SK-N-SH (cell line): ENCODE measurements around the gene SERPINA9. TPM values are rescaled to one million over a fixed set of nuclear protein-coding genes. Genes with fewer than 3 reads are reported as not detected.
"Not testable (repeated sequence)": the region's sequence is repeated elsewhere in the genome, so short reads cannot be mapped to it uniquely, and the experiment has no call there.

Source experiments
- CTCF ChIA-PET: fragments of 300-600, 350-600 bp; formaldehyde crosslinking; extraction: SDS; loops from one replicate; lab custom pipeline; 2021; lab: Yijun Ruan, JAX
- POLR2A ChIA-PET: fragments of 350-600 bp; sonication (Branson Sonifier 250); formaldehyde crosslinking; extraction: SDS; loops from one replicate; lab custom pipeline; 2020; ENCODE audit warnings: antibody characterized with exemption, inconsistent platforms; lab: Yijun Ruan, JAX
- DNase-seq: peaks from one replicate; pipeline ENCODE4 v3.0.0; 2012
- H2AFZ ChIP-seq: fragments of 200-600 bp; sonication (generic); 2 replicates; pipeline ENCODE4 v1.8.1; 2016; ENCODE audit warnings: antibody characterized with exemption, mild to moderate bottlenecking, low read depth
- H3F3A ChIP-seq: fragments of 200-600 bp; sonication (generic); replicated peaks from 2 replicates; pipeline ENCODE3; 2016; ENCODE audit warnings: antibody characterized with exemption, mild to moderate bottlenecking; ENCODE audit not compliant: insufficient read depth
- H3K27ac ChIP-seq, 2 experiments: fragments of 200-500 bp in 1 of 2; fragments of 200-600 bp in 1 of 2; sonication (Bioruptor generic) in 1 of 2; sonication (generic), shearing (Covaris generic) in 1 of 2; 2 replicates each; pipeline versions ENCODE4 v1.5.1 to v1.6.1; 2014 to 2016; ENCODE audit warnings: low read depth in 2 of 2, inconsistent platforms in 1 of 2, low read length in 1 of 2, mild to moderate bottlenecking in 1 of 2, mixed read lengths in 1 of 2
- H3K27me3 ChIP-seq: fragments of 200-600 bp; sonication (generic), shearing (Covaris generic); 2 replicates; pipeline ENCODE4 v1.6.1; 2016; ENCODE audit warnings: mixed run types; ENCODE audit not compliant: insufficient read depth
- H3K36me3 ChIP-seq, 2 experiments: fragments of 200-500 bp in 1 of 2; fragments of 200-600 bp in 1 of 2; sonication (Bioruptor generic) in 1 of 2; sonication (generic) in 1 of 2; replicated peaks in 1 of 2; 2 replicates each; pipeline versions ENCODE3 to v1.5.1; 2014 to 2016; ENCODE audit warnings: low read length in 1 of 2, mild to moderate bottlenecking in 1 of 2; ENCODE audit not compliant: insufficient read depth in 2 of 2, control insufficient read depth in 1 of 2
- H3K4me1 ChIP-seq, 2 experiments: fragments of 200-500 bp in 1 of 2; fragments of 200-600 bp in 1 of 2; sonication (Bioruptor generic) in 1 of 2; sonication (generic), shearing (Covaris generic) in 1 of 2; 2 replicates each; pipeline versions ENCODE4 v1.5.1 to v1.6.1; 2014 to 2016; ENCODE audit warnings: low read depth in 1 of 2, low read length in 1 of 2, mixed run types in 1 of 2; ENCODE audit not compliant: insufficient read depth in 2 of 2, control insufficient read depth in 1 of 2
- H3K4me2 ChIP-seq: fragments of 200-600 bp; sonication (generic), shearing (Covaris generic); 2 replicates; pipeline ENCODE4 v1.6.1; 2017; ENCODE audit warnings: mixed run types
- H3K4me3 ChIP-seq, 2 experiments: fragments of 200-500 bp in 1 of 2; fragments of 200-600 bp in 1 of 2; sonication (Bioruptor generic) in 1 of 2; sonication (generic), shearing (Covaris generic) in 1 of 2; 2 replicates each; pipeline versions ENCODE4 v1.5.1 to v1.8.1; 2014 to 2016; ENCODE audit warnings: low read depth in 2 of 2, inconsistent platforms in 1 of 2, low read length in 1 of 2, mild to moderate bottlenecking in 1 of 2, mixed read lengths in 1 of 2, moderate library complexity in 1 of 2
- H3K79me2 ChIP-seq: fragments of 200-600 bp; sonication (generic); 2 replicates; pipeline ENCODE4 v1.8.1; 2017; ENCODE audit warnings: mild to moderate bottlenecking; ENCODE audit not compliant: insufficient read depth
- H3K9ac ChIP-seq: fragments of 200-600 bp; sonication (generic); 2 replicates; pipeline ENCODE4 v1.6.1; 2017; ENCODE audit warnings: mixed run types
- H3K9me2 ChIP-seq: fragments of 200-600 bp; sonication (generic); 2 replicates; pipeline ENCODE4 v1.6.1; 2017; ENCODE audit warnings: mixed run types
- H3K9me3 ChIP-seq: fragments of 200-600 bp; sonication (generic); 2 replicates; pipeline ENCODE4 v1.6.1; 2017; ENCODE audit warnings: mixed run types, mild to moderate bottlenecking, moderate library complexity
- H4K20me1 ChIP-seq: fragments of 200-600 bp; sonication (generic); 2 replicates; pipeline ENCODE4 v1.6.1; 2017; ENCODE audit warnings: mild to moderate bottlenecking, mixed run types; ENCODE audit not compliant: insufficient read depth
- CHD2 ChIP-seq: fragments of 150-350 bp; IDR thresholded peaks from 2 replicates; pipeline ENCODE4 v1.6.1; 2018; ENCODE audit warnings: low read length; ENCODE audit not compliant: partially characterized antibody
- MEF2A ChIP-seq: IDR thresholded peaks from 2 replicates; pipeline ENCODE4 v1.4.0; 2012; ENCODE audit warnings: low read depth, borderline replicate concordance
- NFIC ChIP-seq: IDR thresholded peaks from 2 replicates; pipeline ENCODE4 v1.4.0; 2012; ENCODE audit warnings: borderline replicate concordance
- WGBS: methylation state at CpG from one replicate; pipeline ENCODE4 v1.1.6; 2017; ENCODE audit warnings: low lambda C conversion rate; 5-methylcytosine and 5-hydroxymethylcytosine counted together
- polyA plus RNA-seq, 3 experiments: library from polyadenylated mRNA; depleted of rRNA; stranded (reverse); fragments of >200 nt; gene quantifications; 2 replicates each; pipeline ENCODE4 v1.2.3, GENCODE V29; 2012

Gene SERPINA9
- polyA plus RNA-seq, 1 of the 3 experiments (the other 2 are of a cell fraction) = not detected

DNA sequence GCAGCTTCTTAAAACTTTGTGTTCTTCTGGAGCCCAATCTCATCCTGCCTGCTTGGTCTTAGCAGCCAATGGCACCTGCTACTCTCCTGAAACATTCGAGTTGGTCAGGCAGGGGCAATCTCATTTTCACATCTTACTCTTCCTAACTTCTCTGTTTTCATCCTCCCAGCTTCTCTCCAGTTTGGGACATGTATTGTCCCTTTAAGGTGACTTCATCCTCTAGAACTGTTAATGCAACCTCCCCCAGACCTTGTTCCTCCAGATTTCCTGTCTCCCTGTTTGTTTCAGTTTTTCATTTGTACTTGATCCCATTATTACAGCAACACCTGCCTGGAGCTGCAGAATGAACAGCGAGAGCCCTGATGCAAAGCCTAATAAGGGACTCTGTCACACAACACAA, 54.7 kb downstream of the SERPINA9 start (continued):
- TF ChIP-seq NFIC (no peak), CHD2 (no peak), MEF2A (no peak)

DNA sequence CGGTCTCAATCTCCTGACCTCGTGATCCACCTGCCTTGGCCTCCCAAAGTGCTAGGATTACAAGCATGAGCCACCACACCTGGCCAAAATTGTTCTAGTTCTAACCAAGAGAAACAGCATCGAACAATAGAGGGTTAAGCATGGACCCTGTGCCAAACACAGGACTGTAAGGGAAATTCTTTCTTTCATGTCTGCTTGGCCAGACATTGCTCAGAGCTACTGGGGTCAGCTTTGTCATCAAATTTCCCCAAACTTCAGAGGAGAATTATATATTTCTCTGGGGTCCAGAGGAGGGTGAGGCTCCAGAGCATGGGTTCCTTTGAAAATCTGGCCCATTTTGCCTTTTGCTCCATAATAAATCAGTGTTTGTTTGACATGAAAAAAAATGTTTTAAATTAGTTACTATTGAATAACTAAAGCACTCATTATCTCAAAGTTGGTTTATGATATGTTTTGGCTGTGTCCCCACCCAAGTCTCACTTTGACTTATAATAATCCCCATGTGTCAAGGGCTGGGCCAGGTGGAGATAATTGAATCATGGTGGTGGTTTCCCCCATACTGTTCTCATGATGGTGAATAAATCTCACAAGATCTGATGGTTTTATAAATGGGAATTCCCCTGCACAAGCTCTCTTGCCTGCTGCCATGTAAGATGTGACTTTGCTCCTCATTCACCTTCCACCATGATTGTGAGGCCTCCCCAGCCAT, 58.3 kb downstream of the SERPINA9 start:
- H3K4me3 ChIP-seq, H3K9me2 ChIP-seq, H4K20me1 ChIP-seq, POLR2A ChIA-PET, H3K27ac ChIP-seq, H3K27me3 ChIP-seq, DNase-seq, H3K4me2 ChIP-seq, H3F3A ChIP-seq, H3K9ac ChIP-seq, H3K4me1 ChIP-seq, H3K9me3 ChIP-seq, H2AFZ ChIP-seq, H3K79me2 ChIP-seq, H3K36me3 ChIP-seq: not testable (repeated sequence)
- 0% methylated on average over 3 of the region's 3 CpGs for WGBS
- CTCF ChIA-PET = interaction anchor here (1.0 kb wide), 1 partner anchor 9 kb away, joined by 3 read pairs; no protein-coding TSS in a partner anchor

Other genes starting within 250 kb of the SERPINA9 start
- not detected in 2 replicates for gene SERPINA10, start 182.9 kb downstream of the SERPINA9 start, polyA plus RNA-seq (2012; rRNA removed)
- gene SERPINA6, start 152.9 kb downstream of the SERPINA9 start, polyA plus RNA-seq (2012; rRNA removed) = 0.46 and 0.65 TPM in 2 replicates
- gene SERPINA2, start 109.5 kb downstream of the SERPINA9 start, polyA plus RNA-seq (2012; rRNA removed) = not detected in 2 replicates
- 10.5 and 11.3 TPM in 2 replicates for gene SERPINA1, start 87.6 kb downstream of the SERPINA9 start, polyA plus RNA-seq (2012; rRNA removed)
- gene SERPINA11, start 23.4 kb downstream of the SERPINA9 start, polyA plus RNA-seq (2012; rRNA removed) = not detected in 2 replicates
- not detected in 2 replicates for gene SERPINA12, start 33.3 kb upstream of the SERPINA9 start, polyA plus RNA-seq (2012; rRNA removed)
- gene SERPINA4, start 85.2 kb upstream of the SERPINA9 start, polyA plus RNA-seq (2012; rRNA removed) = not detected in 2 replicates
- gene SERPINA5, start 105.2 kb upstream of the SERPINA9 start, polyA plus RNA-seq (2012; rRNA removed) = 0.08 and 0.13 TPM in 2 replicates
- gene SERPINA3, start 136.2 kb upstream of the SERPINA9 start, polyA plus RNA-seq (2012; rRNA removed) = 0.25 and 0.45 TPM in 2 replicates